ENCODE results near the gene IL22RA2.
"Not testable (repeated sequence)": the region's sequence is repeated elsewhere in the genome, so short reads cannot be mapped to it uniquely, and the experiment has no call there.

The IL22RA2 gene

GRCh38 chr6:137107047-137107766 lies 66.2 kb downstream of the IL22RA2 start:
- not testable (repeated sequence) for H3K4me1 ChIP-seq (ENCODE audit: control insufficient read depth, insufficient read depth, low read length); H3K9ac ChIP-seq (ENCODE audit: low read length); H3K27ac ChIP-seq (ENCODE audit: low read depth, low read length); H3K4me3 ChIP-seq (ENCODE audit: low read depth, low read length); H3K27me3 ChIP-seq (ENCODE audit: control insufficient read depth, insufficient read depth, low read length); H3K36me3 ChIP-seq (ENCODE audit: control insufficient read depth, insufficient read depth, low read length)
- H3K9me3 ChIP-seq (ENCODE audit: control insufficient read depth, insufficient read depth, low read depth, low read length), result peaks cover 31% of the 10 kb centered on the region

- H3K4me3 ChIP-seq (ENCODE audit: low read depth, low read length), result no peak overlapping the region
- H3K9me3 ChIP-seq (ENCODE audit: control insufficient read depth, insufficient read depth, low read depth, low read length), result peaks cover 31% of the 10 kb centered on the region
- H3K27me3 ChIP-seq (ENCODE audit: control insufficient read depth, insufficient read depth, low read length), result no peaks in the 10 kb centered on the region
Observed at GRCh38 chr6:137106183-137106582, 67.3 kb downstream of the IL22RA2 start.

GRCh38 chr6:137105375-137105774 lies 68.1 kb downstream of the IL22RA2 start:
- Histone ChIP-seq H3K4me1 (ENCODE audit: control insufficient read depth, insufficient read depth, low read length) (no peaks in the 10 kb centered on the region), H3K9ac (ENCODE audit: low read length) (no peak overlapping the region), H3K27me3 (ENCODE audit: control insufficient read depth, insufficient read depth, low read length) (no peaks in the 10 kb centered on the region), H3K36me3 (ENCODE audit: control insufficient read depth, insufficient read depth, low read length) (no peaks in the 10 kb centered on the region), H3K27ac (ENCODE audit: low read depth, low read length) (no peak overlapping the region), H3K4me3 (ENCODE audit: low read depth, low read length) (no peak overlapping the region), H3K9me3 (ENCODE audit: control insufficient read depth, insufficient read depth, low read depth, low read length) (peaks cover 31% of the 10 kb centered on the region)

More at GRCh38 chr6:137106183-137106582, 67.3 kb downstream of the IL22RA2 start:
- no peak overlapping the region for H3K9ac ChIP-seq (ENCODE audit: low read length)
- no peaks in the 10 kb centered on the region for H3K4me1 ChIP-seq (ENCODE audit: control insufficient read depth, insufficient read depth, low read length)
- no peaks in the 10 kb centered on the region for H3K36me3 ChIP-seq (ENCODE audit: control insufficient read depth, insufficient read depth, low read length)
- H3K27ac ChIP-seq (ENCODE audit: low read depth, low read length), result no peak overlapping the region

DNA sequence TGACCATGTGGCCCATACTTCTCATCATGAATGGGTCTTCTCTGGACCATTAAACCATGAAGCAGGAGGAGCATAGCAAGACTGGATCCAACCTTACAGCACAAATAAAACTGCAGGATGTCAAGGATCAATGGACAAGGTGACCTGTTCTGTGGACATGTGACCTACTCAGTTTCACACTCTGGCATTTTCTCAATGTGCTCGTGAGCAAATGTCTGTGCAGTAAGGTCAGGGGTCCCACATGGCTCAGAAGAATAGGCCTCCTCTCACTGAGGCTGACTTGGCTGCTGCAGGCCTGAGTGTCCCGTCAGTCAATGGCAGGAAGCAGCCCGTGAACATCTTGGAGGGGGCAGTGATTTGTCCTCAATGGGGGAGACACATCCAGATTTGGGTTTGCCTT lies 68.5 kb downstream of the IL22RA2 start:
- Histone ChIP-seq H3K27me3 (ENCODE audit: control insufficient read depth, insufficient read depth, low read length) (no peaks in the 10 kb centered on the region), H3K4me3 (ENCODE audit: low read depth, low read length) (no peak overlapping the region), H3K9me3 (ENCODE audit: control insufficient read depth, insufficient read depth, low read depth, low read length) (peaks cover 29% of the 10 kb centered on the region), H3K27ac (ENCODE audit: low read depth, low read length) (no peak overlapping the region), H3K4me1 (ENCODE audit: control insufficient read depth, insufficient read depth, low read length) (no peaks in the 10 kb centered on the region), H3K9ac (ENCODE audit: low read length) (no peak overlapping the region), H3K36me3 (ENCODE audit: control insufficient read depth, insufficient read depth, low read length) (no peaks in the 10 kb centered on the region)

GRCh38 chr6:137102851-137103492 lies 70.5 kb downstream of the IL22RA2 start:
- no peak overlapping the region for H3K9ac ChIP-seq (ENCODE audit: low read length)
- H3K4me1 ChIP-seq (ENCODE audit: control insufficient read depth, insufficient read depth, low read length), result no peaks in the 10 kb centered on the region
- no peaks in the 10 kb centered on the region for H3K36me3 ChIP-seq (ENCODE audit: control insufficient read depth, insufficient read depth, low read length)
- no peaks in the 10 kb centered on the region for H3K27me3 ChIP-seq (ENCODE audit: control insufficient read depth, insufficient read depth, low read length)
- peaks cover 13% of the 10 kb centered on the region for H3K9me3 ChIP-seq (ENCODE audit: control insufficient read depth, insufficient read depth, low read depth, low read length)
- no peak overlapping the region for H3K27ac ChIP-seq (ENCODE audit: low read depth, low read length)
- no peak overlapping the region for H3K4me3 ChIP-seq (ENCODE audit: low read depth, low read length)

DNA sequence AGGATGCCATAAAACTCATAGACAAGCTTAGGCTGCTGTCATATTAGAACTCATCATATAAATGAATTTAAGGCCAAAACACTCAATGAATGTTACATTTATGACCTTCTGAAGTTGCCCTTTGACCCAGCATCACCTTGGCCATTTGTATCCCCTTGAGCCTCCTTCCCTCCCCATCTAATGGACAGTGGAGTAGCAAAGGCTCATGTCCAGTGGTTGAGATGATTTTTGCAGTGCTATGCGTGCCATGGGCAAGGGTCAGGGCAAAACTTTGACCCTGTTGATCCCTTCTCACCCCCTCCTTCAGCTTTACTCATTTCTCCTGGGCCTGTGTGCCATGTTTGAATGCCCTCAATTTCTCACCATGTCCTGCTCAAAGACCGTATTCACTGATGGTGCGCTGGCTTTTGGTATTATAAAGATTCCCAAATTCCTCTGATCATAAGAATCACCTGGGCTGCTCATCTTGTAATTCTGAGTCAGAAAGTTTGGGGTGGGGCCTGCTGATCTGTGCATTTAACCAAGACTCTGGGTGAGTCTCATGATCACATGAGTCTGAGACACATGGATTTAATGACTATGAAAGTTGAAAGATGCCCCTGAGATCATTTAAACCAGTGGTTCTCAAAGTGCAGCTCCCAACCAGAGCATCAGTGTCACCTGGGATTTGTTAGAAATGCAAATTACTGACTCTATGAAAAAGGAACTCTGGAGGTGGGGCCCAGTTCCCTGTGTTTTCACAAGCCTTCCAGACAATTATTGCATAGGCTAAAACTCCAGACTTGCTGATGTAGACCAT lies 71.2 kb downstream of the IL22RA2 start:
- Histone ChIP-seq H3K36me3 (ENCODE audit: control insufficient read depth, insufficient read depth, low read length) (no peaks in the 10 kb centered on the region), H3K27ac (ENCODE audit: low read depth, low read length) (no peak overlapping the region), H3K4me1 (ENCODE audit: control insufficient read depth, insufficient read depth, low read length) (no peaks in the 10 kb centered on the region), H3K4me3 (ENCODE audit: low read depth, low read length) (no peak overlapping the region), H3K9ac (ENCODE audit: low read length) (no peak overlapping the region), H3K9me3 (ENCODE audit: control insufficient read depth, insufficient read depth, low read depth, low read length) (peaks cover 8% of the 10 kb centered on the region; the same call in 1 of the 2 replicates), H3K27me3 (ENCODE audit: control insufficient read depth, insufficient read depth, low read length) (no peaks in the 10 kb centered on the region)

GRCh38 chr6:137099689-137100403 lies 73.6 kb downstream of the IL22RA2 start:
- Histone ChIP-seq H3K36me3 (ENCODE audit: control insufficient read depth, insufficient read depth, low read length) (no peaks in the 10 kb centered on the region), H3K27ac (ENCODE audit: low read depth, low read length) (no peak overlapping the region), H3K27me3 (ENCODE audit: control insufficient read depth, insufficient read depth, low read length) (no peaks in the 10 kb centered on the region), H3K9ac (ENCODE audit: low read length) (no peak overlapping the region), H3K4me3 (ENCODE audit: low read depth, low read length) (no peak overlapping the region), H3K9me3 (ENCODE audit: control insufficient read depth, insufficient read depth, low read depth, low read length) (peaks cover under 1% of the 10 kb centered on the region; the same call in 1 of the 2 replicates), H3K4me1 (ENCODE audit: control insufficient read depth, insufficient read depth, low read length) (0 out of 2 replicates have a peak, but pooled peaks cover 2% of the 10 kb centered on the region)

- H3K9me3 ChIP-seq (ENCODE audit: control insufficient read depth, insufficient read depth, low read depth, low read length), result no peaks in the 10 kb centered on the region
- no peak overlapping the region for H3K27ac ChIP-seq (ENCODE audit: low read depth, low read length)
- 0 out of 2 replicates have a peak, but pooled peaks cover 4% of the 10 kb centered on the region for H3K4me1 ChIP-seq (ENCODE audit: control insufficient read depth, insufficient read depth, low read length)
- no peaks in the 10 kb centered on the region for H3K27me3 ChIP-seq (ENCODE audit: control insufficient read depth, insufficient read depth, low read length)
- H3K4me3 ChIP-seq (ENCODE audit: low read depth, low read length), result no peak overlapping the region
- no peaks in the 10 kb centered on the region for H3K36me3 ChIP-seq (ENCODE audit: control insufficient read depth, insufficient read depth, low read length)
- H3K9ac ChIP-seq (ENCODE audit: low read length), result no peak overlapping the region
Observed at GRCh38 chr6:137097526-137097925, 75.9 kb downstream of the IL22RA2 start.

GRCh38 chr6:137097057-137097456 lies 76.4 kb downstream of the IL22RA2 start:
- no peaks in the 10 kb centered on the region for H3K36me3 ChIP-seq (ENCODE audit: control insufficient read depth, insufficient read depth, low read length)
- H3K9me3 ChIP-seq (ENCODE audit: control insufficient read depth, insufficient read depth, low read depth, low read length), result no peaks in the 10 kb centered on the region
- no peak overlapping the region for H3K4me3 ChIP-seq (ENCODE audit: low read depth, low read length)
- no peaks in the 10 kb centered on the region for H3K27me3 ChIP-seq (ENCODE audit: control insufficient read depth, insufficient read depth, low read length)
- no peak overlapping the region for H3K27ac ChIP-seq (ENCODE audit: low read depth, low read length)
- H3K4me1 ChIP-seq (ENCODE audit: control insufficient read depth, insufficient read depth, low read length), result peaks cover 4% of the 10 kb centered on the region; the same call in 1 of the 2 replicates
- H3K9ac ChIP-seq (ENCODE audit: low read length), result no peak overlapping the region

GRCh38 chr6:137095651-137096238 lies 77.7 kb downstream of the IL22RA2 start:
- Histone ChIP-seq H3K4me1 (ENCODE audit: control insufficient read depth, insufficient read depth, low read length) (peaks cover 4% of the 10 kb centered on the region; the same call in 1 of the 2 replicates), H3K27ac (ENCODE audit: low read depth, low read length) (no peak overlapping the region), H3K9ac (ENCODE audit: low read length) (no peak overlapping the region)

More at GRCh38 chr6:137095651-137096238, 77.7 kb downstream of the IL22RA2 start:
- no peaks in the 10 kb centered on the region for H3K9me3 ChIP-seq (ENCODE audit: control insufficient read depth, insufficient read depth, low read depth, low read length)
- H3K27me3 ChIP-seq (ENCODE audit: control insufficient read depth, insufficient read depth, low read length), result no peaks in the 10 kb centered on the region
- H3K36me3 ChIP-seq (ENCODE audit: control insufficient read depth, insufficient read depth, low read length), result no peaks in the 10 kb centered on the region
- H3K4me3 ChIP-seq (ENCODE audit: low read depth, low read length), result no peak overlapping the region

Measured in HUES6 (cell line).